ENCODE data around the gene YPEL3. TPM values are rescaled to one million over a fixed set of nuclear protein-coding genes. Genes with fewer than 3 reads are reported as not detected.

Gene YPEL3
- total RNA-seq, 1 donor from 2014 or later: 25.5 TPM

- H3K4me3 ChIP-seq (ENCODE audit: low read depth, low read length): peak overlapping the region; percentile 94
- H3K27me3 ChIP-seq (ENCODE audit: control insufficient read depth, insufficient read depth, low read length): no peaks in the 10 kb centered on the region
- no peak for DNase-seq (ENCODE audit: low read depth)
- no peaks in the 10 kb centered on the region for H3K36me3 ChIP-seq (ENCODE audit: control insufficient read depth, insufficient read depth, low read length)
- TF ChIP-seq CTCF (IDR thresholded peaks at IDR 0.05; ENCODE audit: insufficient read depth, low read length, poor library complexity, severe bottlenecking): no peak
These were observed 25.9 kb upstream of the YPEL3 start for GRCh38 chr16:30121741-30122571.

GRCh38 chr16:30120340-30121105 lies 24.5 kb upstream of the YPEL3 start:
- no peaks in the 10 kb centered on the region for H3K27me3 ChIP-seq (ENCODE audit: control insufficient read depth, insufficient read depth, low read length)
- H3K4me3 ChIP-seq (ENCODE audit: low read depth, low read length): no peak overlapping the region
- no peaks in the 10 kb centered on the region for H3K36me3 ChIP-seq (ENCODE audit: control insufficient read depth, insufficient read depth, low read length)
- no peak for TF ChIP-seq CTCF (IDR thresholded peaks at IDR 0.05; ENCODE audit: insufficient read depth, low read length, poor library complexity, severe bottlenecking)
- no peak for DNase-seq (ENCODE audit: low read depth)

GRCh38 chr16:30119428-30119827 lies 23.4 kb upstream of the YPEL3 start:
- no peak overlapping the region for H3K4me3 ChIP-seq (ENCODE audit: low read depth, low read length)
- no peaks in the 10 kb centered on the region for H3K27me3 ChIP-seq (ENCODE audit: control insufficient read depth, insufficient read depth, low read length)
- TF ChIP-seq CTCF (IDR thresholded peaks at IDR 0.05; ENCODE audit: insufficient read depth, low read length, poor library complexity, severe bottlenecking): no peak
- no peaks in the 10 kb centered on the region for H3K36me3 ChIP-seq (ENCODE audit: control insufficient read depth, insufficient read depth, low read length)
- no peak for DNase-seq (ENCODE audit: low read depth)

GRCh38 chr16:30117768-30118167 lies 21.8 kb upstream of the YPEL3 start:
- no peak for DNase-seq (ENCODE audit: low read depth)

More at GRCh38 chr16:30117768-30118167, 21.8 kb upstream of the YPEL3 start:
- TF ChIP-seq CTCF (IDR thresholded peaks at IDR 0.05; ENCODE audit: insufficient read depth, low read length, poor library complexity, severe bottlenecking): no peak
- Histone ChIP-seq H3K36me3 (ENCODE audit: control insufficient read depth, insufficient read depth, low read length) (no peaks in the 10 kb centered on the region), H3K4me3 (ENCODE audit: low read depth, low read length) (no peak overlapping the region), H3K27me3 (ENCODE audit: control insufficient read depth, insufficient read depth, low read length) (no peaks in the 10 kb centered on the region)

Measured in kidney epithelial cell (primary cell).